GM12801 (cell line): ENCODE data around the gene RAX.

Experiments used
- TF ChIP-seq, protein P1 (sequence below): IDR thresholded peaks from one replicate; pipeline ENCODE4 v1.5.1; 2011; ENCODE audit warnings: control low read depth; ENCODE audit not compliant: insufficient read length; ENCODE audit errors: extremely low read depth

RAX gene

DNA sequence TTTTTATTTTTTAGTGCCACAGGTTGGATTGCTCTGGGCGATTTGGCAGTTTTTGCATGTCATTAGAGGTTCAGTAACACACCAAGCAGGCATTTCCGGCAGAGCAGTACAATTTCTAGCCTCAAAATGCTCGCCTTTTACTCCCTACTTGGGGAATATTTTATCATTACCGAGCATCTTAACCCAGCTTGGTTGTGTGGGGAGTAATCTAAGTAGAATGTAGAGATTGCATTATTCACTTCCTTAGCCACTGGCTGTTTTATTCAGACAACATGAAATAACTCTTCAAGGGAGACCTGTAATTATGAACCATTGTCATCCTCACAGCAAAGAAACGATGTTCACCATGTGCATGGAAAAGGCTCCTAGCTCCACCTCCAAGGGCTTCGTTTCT lies 40.2 kb downstream of the RAX start:
- TF ChIP-seq, protein P1, sequence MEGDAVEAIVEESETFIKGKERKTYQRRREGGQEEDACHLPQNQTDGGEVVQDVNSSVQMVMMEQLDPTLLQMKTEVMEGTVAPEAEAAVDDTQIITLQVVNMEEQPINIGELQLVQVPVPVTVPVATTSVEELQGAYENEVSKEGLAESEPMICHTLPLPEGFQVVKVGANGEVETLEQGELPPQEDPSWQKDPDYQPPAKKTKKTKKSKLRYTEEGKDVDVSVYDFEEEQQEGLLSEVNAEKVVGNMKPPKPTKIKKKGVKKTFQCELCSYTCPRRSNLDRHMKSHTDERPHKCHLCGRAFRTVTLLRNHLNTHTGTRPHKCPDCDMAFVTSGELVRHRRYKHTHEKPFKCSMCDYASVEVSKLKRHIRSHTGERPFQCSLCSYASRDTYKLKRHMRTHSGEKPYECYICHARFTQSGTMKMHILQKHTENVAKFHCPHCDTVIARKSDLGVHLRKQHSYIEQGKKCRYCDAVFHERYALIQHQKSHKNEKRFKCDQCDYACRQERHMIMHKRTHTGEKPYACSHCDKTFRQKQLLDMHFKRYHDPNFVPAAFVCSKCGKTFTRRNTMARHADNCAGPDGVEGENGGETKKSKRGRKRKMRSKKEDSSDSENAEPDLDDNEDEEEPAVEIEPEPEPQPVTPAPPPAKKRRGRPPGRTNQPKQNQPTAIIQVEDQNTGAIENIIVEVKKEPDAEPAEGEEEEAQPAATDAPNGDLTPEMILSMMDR, result no peak

- TF ChIP-seq, protein P1, result no peak
These were observed 40.8 kb downstream of the RAX start for GRCh38 chr18:59232309-59233016.

DNA sequence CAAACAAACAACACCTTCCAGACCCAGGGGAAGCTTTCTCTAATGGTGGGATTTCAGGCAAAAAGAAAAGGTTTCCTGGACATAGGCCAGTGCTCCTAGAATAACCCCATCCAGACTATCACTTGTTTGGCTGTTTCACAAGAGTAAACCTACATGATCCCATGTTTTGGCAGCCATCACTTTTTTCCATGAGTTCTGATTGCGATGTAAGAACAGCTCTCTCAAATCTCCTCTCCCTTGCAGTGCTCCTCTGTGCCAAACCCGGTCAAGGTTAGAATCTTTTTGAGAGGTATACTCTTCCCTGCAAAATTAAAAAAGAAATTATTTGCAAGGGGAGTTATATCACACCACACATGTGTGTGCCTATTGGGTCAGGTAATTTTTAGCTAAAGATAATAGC lies 41.4 kb downstream of the RAX start:
- TF ChIP-seq, protein P1, result no peak

GRCh38 chr18:59231114-59231513 lies 42.1 kb downstream of the RAX start:
- TF ChIP-seq, protein P1, result no peak

GRCh38 chr18:59229701-59230443 lies 43.4 kb downstream of the RAX start:
- TF ChIP-seq, protein P1, result no peak

DNA sequence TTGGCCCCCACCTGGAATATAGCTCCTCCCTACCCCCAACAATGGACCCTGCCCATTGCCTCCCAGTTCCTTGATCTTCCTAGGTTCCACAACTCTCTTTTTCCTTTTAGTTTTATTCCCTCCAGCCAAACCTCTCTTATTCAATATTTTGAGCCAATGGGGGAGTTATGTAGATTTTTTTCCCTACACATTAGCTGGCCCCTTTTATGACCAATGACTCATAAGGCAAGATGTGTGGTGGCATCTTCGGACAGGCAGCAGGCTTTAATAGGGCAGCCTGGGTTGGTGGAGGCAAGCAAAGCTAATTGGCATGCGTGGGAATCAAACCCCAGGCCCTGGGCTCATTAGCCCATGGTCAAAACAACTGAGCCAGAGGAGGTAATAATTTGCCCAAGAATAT lies 44.1 kb downstream of the RAX start:
- TF ChIP-seq, protein P1, result no peak

DNA sequence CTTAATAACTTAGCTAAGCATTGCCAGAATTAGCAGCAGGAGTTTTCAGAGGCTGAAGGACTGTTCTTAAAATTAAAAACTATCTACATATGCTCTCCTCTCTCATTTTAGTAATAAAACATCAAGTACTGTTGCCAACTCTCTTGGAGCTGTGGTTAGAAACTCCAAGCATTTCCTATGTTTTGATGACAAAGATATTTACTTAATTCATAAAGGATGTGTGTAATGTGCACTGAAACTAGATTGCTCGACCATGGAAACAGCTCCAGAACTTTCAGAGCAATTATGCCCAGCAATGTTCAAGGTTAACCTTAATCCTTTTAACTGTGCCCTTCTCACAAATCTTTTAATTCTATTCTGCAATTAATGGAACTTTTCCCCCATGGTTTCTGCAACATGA lies 44.9 kb downstream of the RAX start:
- TF ChIP-seq, protein P1, result no peak
